Erythroblast (primary cell): ENCODE measurements around the gene PGD.

Experiments used
- GATA1 ChIP-seq: IDR thresholded peaks from 2 replicates; pipeline ENCODE4 v1.6.1; 2011; ENCODE audit warnings: low read depth, mild to moderate bottlenecking, control low read depth, low read length, moderate library complexity
- POLR2A ChIP-seq: IDR thresholded peaks from 2 replicates; pipeline ENCODE4 v1.6.1; 2011; ENCODE audit warnings: mild to moderate bottlenecking, low read length

GRCh38 chr1:10424651-10425050 is 25.8 kb downstream of the PGD start:
- TF ChIP-seq POLR2A = no peak
- TF ChIP-seq GATA1 = no peak
